Peyer's patch (tissue), 4 donors: Measurements from ENCODE around the gene CLN3. TPM values are rescaled to one million over a fixed set of nuclear protein-coding genes. Genes with fewer than 3 reads are reported as not detected.

Source experiments
- DNase-seq, 3 donors: peaks; one replicate each; pipeline ENCODE4 v3.0.0-alpha.2; 2017 to 2019
- H3K27ac ChIP-seq, 4 donors: fragments of 200-600 bp; sonication (generic); one replicate each; pipeline ENCODE4 v1.5.1; 2016 to 2019
- H3K27me3 ChIP-seq, 2 donors: fragments of 200-600 bp; sonication (generic); one replicate each; pipeline ENCODE4 v1.5.1; 2019
- H3K36me3 ChIP-seq, 3 donors: fragments of 200-600 bp; sonication (generic); one replicate each; pipeline ENCODE4 v1.5.1; 2016 to 2019
- H3K4me1 ChIP-seq, 4 donors: fragments of 200-600 bp; sonication (generic); one replicate each; pipeline ENCODE4 v1.5.1; 2016 to 2019
- H3K4me3 ChIP-seq, 4 donors: fragments of 200-600 bp; sonication (generic); 1 replicate in 3 of 4; 2 replicates in 1 of 4; pipeline ENCODE4 v1.5.1; 2016 to 2019; ENCODE audit warnings: mild to moderate bottlenecking in 1 of 4
- H3K9me3 ChIP-seq, 4 donors: fragments of 200-600 bp; sonication (generic); one replicate each; pipeline ENCODE4 v1.5.1; 2016 to 2019; ENCODE audit warnings: mild to moderate bottlenecking in 1 of 4
- CTCF ChIP-seq, 6 experiments: fragments of 450-650 bp in 4 of 6; fragments of 200-600 bp in 2 of 6; sonication (generic) in 1 of 6; IDR thresholded peaks; one replicate each; pipeline ENCODE4 v1.5.1; 2017 to 2019; ENCODE audit warnings: antibody characterized with exemption in 6 of 6, mild to moderate bottlenecking in 3 of 6, moderate library complexity in 1 of 6
- POLR2A ChIP-seq, 2 donors: fragments of 450-650 bp; IDR thresholded peaks; one replicate each; pipeline ENCODE4 v1.5.1; 2017; ENCODE audit warnings: antibody characterized with exemption in 2 of 2, mild to moderate bottlenecking in 2 of 2, moderate library complexity in 2 of 2
- total RNA-seq, 4 donors: library from RNA; depleted of rRNA; stranded (reverse); fragments of >200 nt; gene quantifications; one replicate each; pipeline ENCODE4 v1.1.0, GENCODE V29; 2016

The CLN3 gene
- total RNA-seq, 4 donors from 2014 or later, result 47.0 to 83.6 (median 73.3) TPM

GRCh38 chr16:28499854-28500253 lies 8.0 kb upstream of the CLN3 start:
- no peak for TF ChIP-seq CTCF (IDR thresholded peaks at IDR 0.05)
- TF ChIP-seq POLR2A (IDR thresholded peaks at IDR 0.05), result no peak
- Histone ChIP-seq H3K36me3 (peaks cover 0 to 6% (median 0%) of the 10 kb centered on the region in 3 donors), H3K27ac (no peak overlapping the region), H3K4me3 (no peak overlapping the region), H3K9me3 (no peaks in the 10 kb centered on the region), H3K27me3 (no peaks in the 10 kb centered on the region), H3K4me1 (peaks cover 0 to 5% (median 3%) of the 10 kb centered on the region in 4 donors)
- DNase-seq, result no peak

DNA sequence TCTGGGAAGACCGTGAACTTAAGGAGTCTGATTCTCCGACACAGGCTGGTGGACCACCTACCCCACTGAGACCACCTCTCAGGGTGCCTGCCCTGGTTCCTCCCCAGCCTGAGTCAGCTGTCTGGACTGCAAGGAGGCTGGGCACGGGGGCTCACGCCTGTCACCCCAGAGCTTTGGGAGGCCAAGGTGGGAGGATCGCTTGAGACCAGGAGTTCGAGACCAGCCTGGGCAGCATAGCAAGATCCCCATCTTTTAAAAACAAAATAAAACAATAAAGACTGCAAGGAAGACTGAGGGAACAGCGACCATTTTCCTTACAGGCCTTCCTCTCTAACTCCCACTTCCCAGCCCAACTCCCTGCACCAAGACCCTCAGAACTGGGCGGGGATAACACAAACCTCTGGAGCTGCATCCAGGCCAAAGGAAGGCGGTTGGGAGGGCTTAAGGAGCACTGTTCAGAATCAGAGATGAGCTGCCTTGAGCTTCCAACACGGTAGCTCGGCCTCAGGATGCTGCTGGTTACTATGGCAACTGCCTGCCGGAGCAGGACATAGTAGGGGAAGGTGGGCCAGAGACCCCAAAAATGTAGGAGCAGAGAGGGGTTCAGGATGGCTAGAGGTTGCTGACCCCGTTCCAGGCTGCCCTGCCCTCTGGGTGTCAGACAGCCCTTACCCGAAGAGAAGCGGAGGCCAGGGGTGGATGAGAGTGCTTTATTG lies 7.0 kb upstream of the CLN3 start:
- Histone ChIP-seq H3K27me3 (no peaks in the 10 kb centered on the region), H3K9me3 (no peaks in the 10 kb centered on the region), H3K36me3 (peaks cover 0 to 6% (median 0%) of the 10 kb centered on the region in 3 donors), H3K4me3 (no peak overlapping the region), H3K4me1 (peaks cover 0 to 8% (median 7%) of the 10 kb centered on the region in 4 donors), H3K27ac (no peak overlapping the region)
- no peak for DNase-seq
- TF ChIP-seq CTCF (IDR thresholded peaks at IDR 0.05), result no peak

DNA sequence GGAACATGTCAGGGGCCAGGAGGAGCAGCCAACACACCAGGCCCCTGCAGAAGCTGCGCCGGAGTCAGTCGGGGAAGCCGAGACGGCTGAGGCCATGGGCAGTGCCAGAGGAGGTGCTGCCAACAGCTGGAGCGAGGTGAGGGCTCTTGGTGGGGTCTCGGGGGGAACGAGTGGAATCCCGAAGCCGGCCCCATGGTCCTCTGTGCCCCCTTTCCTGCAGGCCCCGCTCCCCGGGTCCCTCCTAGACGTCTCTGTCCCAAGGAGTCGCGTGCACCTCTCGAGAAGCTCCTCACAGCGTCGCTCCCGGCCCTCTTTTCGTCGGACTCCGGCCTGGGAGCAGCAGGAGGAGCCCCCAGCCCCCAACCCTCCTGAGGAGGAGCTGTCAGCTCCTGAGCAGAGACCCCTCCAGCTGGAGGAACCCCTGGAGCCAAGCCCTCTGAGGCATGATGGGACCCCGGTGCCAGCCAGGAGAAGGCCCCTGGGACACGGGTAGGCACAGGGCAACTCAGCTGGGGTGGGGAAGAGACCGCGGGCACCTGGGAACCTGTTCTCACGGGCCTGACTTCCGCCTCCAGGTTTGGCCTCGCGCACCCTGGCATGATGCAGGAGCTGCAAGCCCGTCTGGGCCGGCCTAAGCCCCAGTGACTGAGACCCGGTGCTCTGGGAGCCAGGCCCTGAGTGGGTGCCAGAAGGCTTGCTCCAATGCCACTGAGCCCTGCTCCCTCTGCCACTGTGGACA lies 6.2 kb upstream of the CLN3 start:
- Histone ChIP-seq H3K36me3 (peaks cover 0 to 6% (median 0%) of the 10 kb centered on the region in 3 donors), H3K4me1 (peaks cover 0 to 16% (median 10%) of the 10 kb centered on the region in 4 donors), H3K27ac (no peak overlapping the region), H3K27me3 (no peaks in the 10 kb centered on the region), H3K9me3 (no peaks in the 10 kb centered on the region), H3K4me3 (no peak overlapping the region)
- no peak for TF ChIP-seq CTCF (IDR thresholded peaks at IDR 0.05)
- TF ChIP-seq POLR2A (IDR thresholded peaks at IDR 0.05), result no peak
- no peak for DNase-seq

- Histone ChIP-seq H3K4me1 (peaks cover 0 to 23% (median 13%) of the 10 kb centered on the region in 4 donors), H3K4me3 (no peak overlapping the region), H3K9me3 (no peaks in the 10 kb centered on the region), H3K27me3 (no peaks in the 10 kb centered on the region), H3K27ac (no peak overlapping the region), H3K36me3 (peaks cover 0 to 6% (median 0%) of the 10 kb centered on the region in 3 donors)
- TF ChIP-seq CTCF (IDR thresholded peaks at IDR 0.05) (no peak), POLR2A (IDR thresholded peaks at IDR 0.05) (no peak)
- no peak for DNase-seq
Measured at GRCh38 chr16:28497386-28497785, 5.5 kb upstream of the CLN3 start.

GRCh38 chr16:28496844-28497243 lies 5.0 kb upstream of the CLN3 start:
- Histone ChIP-seq H3K27ac (no peak overlapping the region), H3K36me3 (peaks cover 0 to 6% (median 0%) of the 10 kb centered on the region in 3 donors), H3K9me3 (no peaks in the 10 kb centered on the region), H3K4me3 (peak overlapping the region in 1 of 4 donors; percentile 43), H3K27me3 (no peaks in the 10 kb centered on the region), H3K4me1 (peaks cover 0 to 23% (median 13%) of the 10 kb centered on the region in 4 donors)
- TF ChIP-seq POLR2A (IDR thresholded peaks at IDR 0.05), result no peak
- no peak for TF ChIP-seq CTCF (IDR thresholded peaks at IDR 0.05)
- no peak for DNase-seq
